AG04450 (cell line): ENCODE measurements around the gene FYN. TPM values are rescaled to one million over a fixed set of nuclear protein-coding genes. Genes with fewer than 3 reads are reported as not detected.

Experiments
- CTCF ChIA-PET: fragments of 300-600, 350-600 bp; formaldehyde crosslinking; extraction: SDS; loops from one replicate; lab custom pipeline; 2022; ENCODE audit warnings: antibody characterized with exemption, inconsistent platforms; lab: Charles Lee
- POLR2A ChIA-PET: fragments of 350-600 bp; formaldehyde crosslinking; extraction: SDS; loops from one replicate; lab custom pipeline; 2021; ENCODE audit warnings: antibody characterized with exemption, inconsistent platforms; lab: Yijun Ruan, JAX
- DNase-seq: peaks from one replicate; pipeline ENCODE4 v3.0.0-alpha.2; 2011; ENCODE audit warnings: low read depth, low spot score
- H3K27ac ChIP-seq: one replicate; pipeline ENCODE4 v1.5.1; 2012; ENCODE audit warnings: low read depth, low read length, control low read depth
- H3K27me3 ChIP-seq: one replicate; pipeline ENCODE4 v1.6.0; 2012; ENCODE audit warnings: low read length; ENCODE audit not compliant: control insufficient read depth, insufficient read depth
- H3K4me3 ChIP-seq: 2 replicates; pipeline ENCODE4 v1.5.1; 2011; ENCODE audit warnings: mild to moderate bottlenecking, low read depth, low read length, control low read depth
- H3K9me3 ChIP-seq: 2 replicates; pipeline ENCODE4 v1.5.1; 2012; ENCODE audit warnings: low read length; ENCODE audit not compliant: control insufficient read depth, insufficient read depth
- CTCF ChIP-seq: IDR thresholded peaks from 2 replicates; pipeline ENCODE4 v1.5.1; 2011; ENCODE audit warnings: low read depth, low read length, control low read depth, inconsistent platforms
- polyA plus RNA-seq: library from polyadenylated mRNA; depleted of rRNA; stranded (reverse); fragments of >200 nt; gene quantifications from 2 replicates; pipeline ENCODE4 v1.2.3, GENCODE V29; 2011

The FYN gene
- polyA plus RNA-seq, 1 experiment = 29.0 TPM

GRCh38 chr6:111918825-111919224 lies 45.6 kb upstream of the FYN start:
- no peak overlapping the region for H3K27ac ChIP-seq
- DNase-seq = no peak
- H3K4me3 ChIP-seq = no peak overlapping the region
- ChIA-PET POLR2A (no interaction called here), CTCF (no interaction called here)
- H3K9me3 ChIP-seq = no peaks in the 10 kb centered on the region
- H3K27me3 ChIP-seq = no peaks in the 10 kb centered on the region
- no peak for TF ChIP-seq CTCF

- no peak for TF ChIP-seq CTCF
- POLR2A ChIA-PET = no interaction called here
- Histone ChIP-seq H3K4me3 (no peak overlapping the region), H3K27ac (no peak overlapping the region), H3K9me3 (no peaks in the 10 kb centered on the region), H3K27me3 (no peaks in the 10 kb centered on the region)
- no peak for DNase-seq
- CTCF ChIA-PET = no interaction called here
Observed at GRCh38 chr6:111916747-111917146, 43.5 kb upstream of the FYN start.

- POLR2A ChIA-PET = no interaction called here
- Histone ChIP-seq H3K9me3 (no peaks in the 10 kb centered on the region), H3K27me3 (no peaks in the 10 kb centered on the region), H3K4me3 (no peak overlapping the region), H3K27ac (no peak overlapping the region)
- no peak for DNase-seq
- no peak for TF ChIP-seq CTCF
- CTCF ChIA-PET = no interaction called here
Observed at GRCh38 chr6:111914617-111915016, 41.4 kb upstream of the FYN start.

- DNase-seq = no peak
- POLR2A ChIA-PET = no interaction called here
- Histone ChIP-seq H3K27ac (no peak overlapping the region), H3K27me3 (no peaks in the 10 kb centered on the region), H3K4me3 (no peak overlapping the region), H3K9me3 (no peaks in the 10 kb centered on the region)
- no peak for TF ChIP-seq CTCF
- CTCF ChIA-PET = no interaction called here
Observed at GRCh38 chr6:111912904-111913303, 39.7 kb upstream of the FYN start.

- no peaks in the 10 kb centered on the region for H3K9me3 ChIP-seq
- no peak for DNase-seq
- TF ChIP-seq CTCF = no peak
- no peak overlapping the region for H3K27ac ChIP-seq
- POLR2A ChIA-PET = interaction anchor here (0.6 kb wide), 1 partner anchor 18 kb away, joined by 3 read pairs; no protein-coding TSS in a partner anchor
- H3K4me3 ChIP-seq = no peak overlapping the region
- CTCF ChIA-PET = no interaction called here
- H3K27me3 ChIP-seq = no peaks in the 10 kb centered on the region
Observed at GRCh38 chr6:111911428-111911827, 38.2 kb upstream of the FYN start.
